ENCODE measurements around the gene CTNNA3.

CTNNA3 gene

DNA sequence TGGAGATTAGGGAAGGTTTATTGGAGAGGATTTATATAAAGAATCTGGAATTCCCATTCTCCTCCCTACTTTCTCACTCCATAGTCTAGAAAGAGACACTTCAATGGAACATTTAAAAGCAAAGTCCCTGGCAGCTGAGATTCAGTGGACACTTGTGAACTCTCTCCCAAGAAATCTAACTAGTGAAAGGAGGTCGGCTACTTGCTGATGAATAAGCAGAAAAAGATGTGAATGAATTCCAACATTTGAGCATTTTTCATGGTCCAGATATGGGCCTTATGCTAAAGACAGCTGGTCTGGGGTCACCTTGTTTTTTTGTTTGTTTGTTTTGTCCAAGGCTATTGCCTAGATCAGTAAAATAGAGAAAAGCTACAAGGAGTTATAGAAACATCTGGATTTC is 911.2 kb downstream of the CTNNA3 start:
- no peak overlapping the region for H3K4me3 ChIP-seq (ENCODE audit: severe bottlenecking)
- no peak overlapping the region for H3K27ac ChIP-seq (ENCODE audit: poor library complexity, severe bottlenecking)
- no peaks in the 10 kb centered on the region for H3K27me3 ChIP-seq (ENCODE audit: insufficient read depth, poor library complexity, severe bottlenecking)
- no peaks in the 10 kb centered on the region for H3K4me1 ChIP-seq (ENCODE audit: insufficient read depth, poor library complexity, severe bottlenecking)
- TF ChIP-seq, protein P1, sequence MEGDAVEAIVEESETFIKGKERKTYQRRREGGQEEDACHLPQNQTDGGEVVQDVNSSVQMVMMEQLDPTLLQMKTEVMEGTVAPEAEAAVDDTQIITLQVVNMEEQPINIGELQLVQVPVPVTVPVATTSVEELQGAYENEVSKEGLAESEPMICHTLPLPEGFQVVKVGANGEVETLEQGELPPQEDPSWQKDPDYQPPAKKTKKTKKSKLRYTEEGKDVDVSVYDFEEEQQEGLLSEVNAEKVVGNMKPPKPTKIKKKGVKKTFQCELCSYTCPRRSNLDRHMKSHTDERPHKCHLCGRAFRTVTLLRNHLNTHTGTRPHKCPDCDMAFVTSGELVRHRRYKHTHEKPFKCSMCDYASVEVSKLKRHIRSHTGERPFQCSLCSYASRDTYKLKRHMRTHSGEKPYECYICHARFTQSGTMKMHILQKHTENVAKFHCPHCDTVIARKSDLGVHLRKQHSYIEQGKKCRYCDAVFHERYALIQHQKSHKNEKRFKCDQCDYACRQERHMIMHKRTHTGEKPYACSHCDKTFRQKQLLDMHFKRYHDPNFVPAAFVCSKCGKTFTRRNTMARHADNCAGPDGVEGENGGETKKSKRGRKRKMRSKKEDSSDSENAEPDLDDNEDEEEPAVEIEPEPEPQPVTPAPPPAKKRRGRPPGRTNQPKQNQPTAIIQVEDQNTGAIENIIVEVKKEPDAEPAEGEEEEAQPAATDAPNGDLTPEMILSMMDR (IDR thresholded peaks at IDR 0.05; ENCODE audit: poor library complexity, severe bottlenecking): no peak
- DNase-seq (ENCODE audit: low spot score) (no peak), ATAC-seq (ENCODE audit: low read depth) (no peak)
- no peaks in the 10 kb centered on the region for H3K36me3 ChIP-seq (ENCODE audit: low read depth)
- H3K9me3 ChIP-seq (ENCODE audit: severe bottlenecking): no peaks in the 10 kb centered on the region

- Histone ChIP-seq H3K9me3 (ENCODE audit: severe bottlenecking) (no peaks in the 10 kb centered on the region), H3K4me3 (ENCODE audit: severe bottlenecking) (no peak overlapping the region), H3K27ac (ENCODE audit: poor library complexity, severe bottlenecking) (no peak overlapping the region), H3K36me3 (ENCODE audit: low read depth) (no peaks in the 10 kb centered on the region), H3K27me3 (ENCODE audit: insufficient read depth, poor library complexity, severe bottlenecking) (no peaks in the 10 kb centered on the region), H3K4me1 (ENCODE audit: insufficient read depth, poor library complexity, severe bottlenecking) (no peaks in the 10 kb centered on the region)
- ATAC-seq (ENCODE audit: low read depth): peak; percentile 35; the same call in 1 of the 3 replicates
- no peak for DNase-seq (ENCODE audit: low spot score)
- TF ChIP-seq, protein P1 (IDR thresholded peaks at IDR 0.05; ENCODE audit: poor library complexity, severe bottlenecking): no peak
Observed at GRCh38 chr10:66783316-66783715, 912.7 kb downstream of the CTNNA3 start.

GRCh38 chr10:66782776-66783175 is 913.2 kb downstream of the CTNNA3 start:
- no peaks in the 10 kb centered on the region for H3K27me3 ChIP-seq (ENCODE audit: insufficient read depth, poor library complexity, severe bottlenecking)
- TF ChIP-seq, protein P1 (IDR thresholded peaks at IDR 0.05; ENCODE audit: poor library complexity, severe bottlenecking): no peak
- no peaks in the 10 kb centered on the region for H3K36me3 ChIP-seq (ENCODE audit: low read depth)
- H3K4me1 ChIP-seq (ENCODE audit: insufficient read depth, poor library complexity, severe bottlenecking): no peaks in the 10 kb centered on the region
- H3K4me3 ChIP-seq (ENCODE audit: severe bottlenecking): no peak overlapping the region
- no peak overlapping the region for H3K27ac ChIP-seq (ENCODE audit: poor library complexity, severe bottlenecking)
- ATAC-seq (ENCODE audit: low read depth): no peak
- H3K9me3 ChIP-seq (ENCODE audit: severe bottlenecking): no peaks in the 10 kb centered on the region
- no peak for DNase-seq (ENCODE audit: low spot score)

GRCh38 chr10:66782144-66782543 is 913.9 kb downstream of the CTNNA3 start:
- Histone ChIP-seq H3K4me3 (ENCODE audit: severe bottlenecking) (no peak overlapping the region), H3K36me3 (ENCODE audit: low read depth) (no peaks in the 10 kb centered on the region), H3K4me1 (ENCODE audit: insufficient read depth, poor library complexity, severe bottlenecking) (no peaks in the 10 kb centered on the region), H3K27ac (ENCODE audit: poor library complexity, severe bottlenecking) (no peak overlapping the region), H3K27me3 (ENCODE audit: insufficient read depth, poor library complexity, severe bottlenecking) (no peaks in the 10 kb centered on the region), H3K9me3 (ENCODE audit: severe bottlenecking) (no peaks in the 10 kb centered on the region)
- DNase-seq (ENCODE audit: low spot score): no peak
- no peak for ATAC-seq (ENCODE audit: low read depth)
- TF ChIP-seq, protein P1 (IDR thresholded peaks at IDR 0.05; ENCODE audit: poor library complexity, severe bottlenecking): no peak

- Histone ChIP-seq H3K4me3 (ENCODE audit: severe bottlenecking) (no peak overlapping the region), H3K36me3 (ENCODE audit: low read depth) (no peaks in the 10 kb centered on the region), H3K27me3 (ENCODE audit: insufficient read depth, poor library complexity, severe bottlenecking) (no peaks in the 10 kb centered on the region), H3K4me1 (ENCODE audit: insufficient read depth, poor library complexity, severe bottlenecking) (no peaks in the 10 kb centered on the region), H3K9me3 (ENCODE audit: severe bottlenecking) (no peaks in the 10 kb centered on the region), H3K27ac (ENCODE audit: poor library complexity, severe bottlenecking) (no peak overlapping the region)
- TF ChIP-seq, protein P1 (IDR thresholded peaks at IDR 0.05; ENCODE audit: poor library complexity, severe bottlenecking): no peak
- ATAC-seq (ENCODE audit: low read depth) (no peak), DNase-seq (ENCODE audit: low spot score) (no peak)
Observed at GRCh38 chr10:66780796-66781195, 915.2 kb downstream of the CTNNA3 start.
